A549 (cell line): ENCODE measurements around the gene BANP. TPM values are rescaled to one million over a fixed set of nuclear protein-coding genes. Genes with fewer than 3 reads are reported as not detected.
A peak's percentile ranks its signal among the peaks of the same experiment; 100 is the strongest.

Experiments
- ATAC-seq, 2 experiments: fragments of 200-7000 bp in 1 of 2; fragments of >200 bp in 1 of 2; cut with Nextera tagmentation in 1 of 2; cut with Tn5 transposase in 1 of 2; 3 replicates each; pipeline versions ENCODE4 v1.8.0 to v1.9.1; 2018 to 2020; ENCODE audit warnings: mild to moderate bottlenecking in 1 of 2, moderate library complexity in 1 of 2
- CTCF ChIA-PET: fragments of 300-600 bp; sonication (Branson Sonifier 250); formaldehyde crosslinking; extraction: SDS; loops from one replicate; lab custom pipeline; 2021; ENCODE audit warnings: antibody characterized with exemption, inconsistent platforms; lab: Yijun Ruan, JAX
- POLR2A ChIA-PET: fragments of 350-600 bp; formaldehyde crosslinking; extraction: SDS; loops from one replicate; lab custom pipeline; 2021; ENCODE audit warnings: antibody characterized with exemption, inconsistent platforms; lab: Yijun Ruan, JAX
- DNase-seq, 2 experiments: peaks; one replicate each; pipeline versions ENCODE4 v3.0.0 to v3.0.0-alpha.2; 2011 to 2016; ENCODE audit warnings: low read depth in 1 of 2, low spot score in 1 of 2
- FAIRE-seq: peaks from 2 replicates; lab custom pipeline; 2011; peaks lifted over from hg19 to GRCh38; lab: Jason Lieb, UNC
- H3K27ac ChIP-seq, 2 experiments: fragments of >200 bp; sonication (Bioruptor Twin); formaldehyde crosslinking; 3 replicates each; pipeline ENCODE4 v1.5.1; 2016 to 2017
- H3K4me1 ChIP-seq: fragments of >200 bp; sonication (Bioruptor Twin); formaldehyde crosslinking; 3 replicates; pipeline ENCODE4 v1.6.1; 2016
- H3K4me2 ChIP-seq: fragments of >200 bp; sonication (Bioruptor Twin); formaldehyde crosslinking; 3 replicates; pipeline ENCODE4 v1.6.1; 2016
- H3K4me3 ChIP-seq: fragments of >200 bp; sonication (Bioruptor Twin); formaldehyde crosslinking; 3 replicates; pipeline ENCODE4 v1.5.1; 2016
- H3K9me3 ChIP-seq: fragments of >200 bp; sonication (Bioruptor Twin); formaldehyde crosslinking; 3 replicates; pipeline ENCODE4 v1.6.1; 2016
- CEBPB ChIP-seq, 2 experiments: fragments of >200 bp in 1 of 2; sonication (Bioruptor Twin) in 1 of 2; formaldehyde crosslinking in 1 of 2; IDR thresholded peaks; 2 replicates each; pipeline ENCODE4 v1.6.1; 2012 to 2016
- CHD4 ChIP-seq: fragments of 200-600 bp; sonication (generic); IDR thresholded peaks from 2 replicates; pipeline ENCODE4 v1.6.1; 2016; ENCODE audit warnings: antibody characterized with exemption, mild to moderate bottlenecking, borderline replicate concordance
- FOSB ChIP-seq: fragments of 250-450 bp; sonication (Bioruptor Pico); IDR thresholded peaks from 2 replicates; pipeline ENCODE4 v1.5.0; 2020; ENCODE audit warnings: mild to moderate bottlenecking, moderate library complexity
- FOSL2 ChIP-seq, 2 experiments: fragments of 450-650 bp in 1 of 2; fragments of >200 bp in 1 of 2; sonication (Bioruptor Twin) in 1 of 2; formaldehyde crosslinking; IDR thresholded peaks; 2 replicates each; pipeline versions ENCODE4 v1.5.0 to v1.6.1; 2016 to 2020; ENCODE audit warnings: mild to moderate bottlenecking in 1 of 2, moderate library complexity in 1 of 2
- GATA3 ChIP-seq: IDR thresholded peaks from 2 replicates; pipeline ENCODE4 v1.6.1; 2012; ENCODE audit warnings: borderline replicate concordance
- HEYL ChIP-seq: fragments of 250-450 bp; sonication (Bioruptor Pico); IDR thresholded peaks from 2 replicates; pipeline ENCODE4 v1.8.0; 2021; ENCODE audit warnings: mild to moderate bottlenecking, moderate library complexity
- MAFK ChIP-seq: fragments of 450-650 bp; IDR thresholded peaks from 2 replicates; pipeline ENCODE4 v1.6.1; 2014; ENCODE audit not compliant: partially characterized antibody
- MAX ChIP-seq: IDR thresholded peaks from 2 replicates; pipeline ENCODE4 v1.6.1; 2012
- MAZ ChIP-seq: fragments of 150-350 bp; IDR thresholded peaks from 2 replicates; pipeline ENCODE4 v1.6.1; 2014; ENCODE audit warnings: antibody characterized with exemption, low read depth, low read length, borderline replicate concordance
- MYC ChIP-seq: IDR thresholded peaks from 2 replicates; pipeline ENCODE4 v1.6.1; 2012; ENCODE audit warnings: mild to moderate bottlenecking, inconsistent platforms, low read length, improper control_type of control experiment, borderline replicate concordance
- NR3C1 ChIP-seq: fragments of >200 bp; sonication (Bioruptor Twin); formaldehyde crosslinking; IDR thresholded peaks from 3 replicates; pipeline ENCODE4 v1.6.1; 2017
- PHF8 ChIP-seq: fragments of 200-600 bp; sonication (generic); IDR thresholded peaks from 2 replicates; pipeline ENCODE4 v1.6.1; 2016; ENCODE audit warnings: low read depth, mild to moderate bottlenecking, antibody characterized with exemption, moderate library complexity, borderline replicate concordance
- POLR2A ChIP-seq: IDR thresholded peaks from 2 replicates; pipeline ENCODE4 v1.6.1; 2012; ENCODE audit warnings: mild to moderate bottlenecking, low read length
- RAD21 ChIP-seq, 2 experiments: fragments of >200 bp in 1 of 2; sonication (Bioruptor Twin) in 1 of 2; formaldehyde crosslinking in 1 of 2; IDR thresholded peaks in 1 of 2; conservative IDR thresholded peaks in 1 of 2; 2 replicates in 1 of 2; 3 replicates in 1 of 2; pipeline ENCODE4 v1.6.1; 2012 to 2018; ENCODE audit warnings: inconsistent platforms in 1 of 2
- RCOR1 ChIP-seq: fragments of 150-350 bp; IDR thresholded peaks from 2 replicates; pipeline ENCODE4 v1.6.1; 2014; ENCODE audit warnings: antibody characterized with exemption, low read length, low read depth
- RNF2 ChIP-seq: fragments of 200-600 bp; sonication (generic); IDR thresholded peaks from 2 replicates; pipeline ENCODE4 v1.6.1; 2016; ENCODE audit warnings: low read depth, mild to moderate bottlenecking, antibody characterized with exemption, moderate library complexity, borderline replicate concordance
- TP53 ChIP-seq: fragments of 250-450 bp; sonication (Bioruptor Pico); IDR thresholded peaks from 2 replicates; pipeline ENCODE4 v1.5.0; 2021; ENCODE audit warnings: mild to moderate bottlenecking, moderate library complexity
- USF2 ChIP-seq: fragments of 450-650 bp; IDR thresholded peaks from 2 replicates; pipeline ENCODE4 v1.6.1; 2014; ENCODE audit warnings: antibody characterized with exemption
- ZC3H11A ChIP-seq: fragments of 450-650 bp; IDR thresholded peaks from 2 replicates; pipeline ENCODE4 v1.6.1; 2014; ENCODE audit warnings: antibody characterized with exemption, mild to moderate bottlenecking
- ZNF302 ChIP-seq: fragments of 250-450 bp; sonication (Bioruptor Pico); IDR thresholded peaks from 2 replicates; pipeline ENCODE4 v1.9.0; 2021; ENCODE audit warnings: inconsistent platforms, mild to moderate bottlenecking, moderate library complexity
- WGBS: methylation state at CpG from one replicate; pipeline ENCODE4 v1.1.6; 2017; ENCODE audit errors: missing lambda C conversion rate; 5-methylcytosine and 5-hydroxymethylcytosine counted together
- polyA plus RNA-seq, 4 experiments: library from polyadenylated mRNA; depleted of rRNA in 3 of 4; stranded (reverse); fragments of >200 nt; fragmentation: RNase III in 1 of 4; extraction: RNeasy Plus Mini Kit Qiagen cat#74134 plus additional on column Dnase treatment in 1 of 4; gene quantifications; 2 replicates in 3 of 4; 3 replicates in 1 of 4; pipeline ENCODE4 v1.2.3, GENCODE V29; 2011 to 2017
- TF ChIP-seq, protein P1 (sequence below): fragments of >200 bp; sonication (Bioruptor Twin); formaldehyde crosslinking; IDR thresholded peaks from 3 replicates; pipeline ENCODE4 v1.5.1; 2016
- TF ChIP-seq, protein P2 (sequence below): fragments of 250-450 bp; sonication (Bioruptor Pico); IDR thresholded peaks from 2 replicates; pipeline ENCODE4 v1.5.0; 2021; ENCODE audit warnings: mild to moderate bottlenecking, moderate library complexity, borderline replicate concordance

Gene BANP
- polyA plus RNA-seq, 2 of the 4 experiments (the other 2 are of a cell fraction), result 17.1 to 17.2 TPM

GRCh38 chr16:87956365-87957231 is 5.4 kb downstream of the BANP start:
- FAIRE-seq (no peak), DNase-seq (peak; percentile 32 to 57), ATAC-seq (peak; percentile 51 to 66; a peak in 3 of 6 replicates)
- 83% methylated on average over 29 of the region's 30 CpGs for WGBS
- CTCF ChIA-PET, result interaction anchor here (0.5 to 2.3 kb wide), 9 partner anchors 15 to 647 kb away, joined by 3 to 9 read pairs (median 5); no protein-coding TSS in a partner anchor
- Histone ChIP-seq H3K4me1 (peaks cover 25% of the 10 kb centered on the region), H3K27ac (no peak overlapping the region), H3K9me3 (no peaks in the 10 kb centered on the region), H3K4me3 (no peak overlapping the region), H3K4me2 (no peak overlapping the region)
- POLR2A ChIA-PET, result interaction anchor here (0.5 kb wide), 1 partner anchor 555 kb away, joined by 3 read pairs; no protein-coding TSS in a partner anchor
- TF ChIP-seq FOSL2 (IDR thresholded peaks at IDR 0.05) (no peak), FOSL2 (CRISPR knock-in tag; IDR thresholded peaks at IDR 0.05) (no peak), RAD21 (conservative IDR thresholded peaks at IDR 0.05 in 1 of 2, IDR thresholded peaks at IDR 0.05 in 1 of 2) (peak in 1 of 2 experiments; percentile 53; a peak in 2 of 5 replicates)
- TF ChIP-seq, protein P1, sequence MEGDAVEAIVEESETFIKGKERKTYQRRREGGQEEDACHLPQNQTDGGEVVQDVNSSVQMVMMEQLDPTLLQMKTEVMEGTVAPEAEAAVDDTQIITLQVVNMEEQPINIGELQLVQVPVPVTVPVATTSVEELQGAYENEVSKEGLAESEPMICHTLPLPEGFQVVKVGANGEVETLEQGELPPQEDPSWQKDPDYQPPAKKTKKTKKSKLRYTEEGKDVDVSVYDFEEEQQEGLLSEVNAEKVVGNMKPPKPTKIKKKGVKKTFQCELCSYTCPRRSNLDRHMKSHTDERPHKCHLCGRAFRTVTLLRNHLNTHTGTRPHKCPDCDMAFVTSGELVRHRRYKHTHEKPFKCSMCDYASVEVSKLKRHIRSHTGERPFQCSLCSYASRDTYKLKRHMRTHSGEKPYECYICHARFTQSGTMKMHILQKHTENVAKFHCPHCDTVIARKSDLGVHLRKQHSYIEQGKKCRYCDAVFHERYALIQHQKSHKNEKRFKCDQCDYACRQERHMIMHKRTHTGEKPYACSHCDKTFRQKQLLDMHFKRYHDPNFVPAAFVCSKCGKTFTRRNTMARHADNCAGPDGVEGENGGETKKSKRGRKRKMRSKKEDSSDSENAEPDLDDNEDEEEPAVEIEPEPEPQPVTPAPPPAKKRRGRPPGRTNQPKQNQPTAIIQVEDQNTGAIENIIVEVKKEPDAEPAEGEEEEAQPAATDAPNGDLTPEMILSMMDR, result 0 out of 3 replicates have a peak, but pooled peaks have one; percentile 14

DNA sequence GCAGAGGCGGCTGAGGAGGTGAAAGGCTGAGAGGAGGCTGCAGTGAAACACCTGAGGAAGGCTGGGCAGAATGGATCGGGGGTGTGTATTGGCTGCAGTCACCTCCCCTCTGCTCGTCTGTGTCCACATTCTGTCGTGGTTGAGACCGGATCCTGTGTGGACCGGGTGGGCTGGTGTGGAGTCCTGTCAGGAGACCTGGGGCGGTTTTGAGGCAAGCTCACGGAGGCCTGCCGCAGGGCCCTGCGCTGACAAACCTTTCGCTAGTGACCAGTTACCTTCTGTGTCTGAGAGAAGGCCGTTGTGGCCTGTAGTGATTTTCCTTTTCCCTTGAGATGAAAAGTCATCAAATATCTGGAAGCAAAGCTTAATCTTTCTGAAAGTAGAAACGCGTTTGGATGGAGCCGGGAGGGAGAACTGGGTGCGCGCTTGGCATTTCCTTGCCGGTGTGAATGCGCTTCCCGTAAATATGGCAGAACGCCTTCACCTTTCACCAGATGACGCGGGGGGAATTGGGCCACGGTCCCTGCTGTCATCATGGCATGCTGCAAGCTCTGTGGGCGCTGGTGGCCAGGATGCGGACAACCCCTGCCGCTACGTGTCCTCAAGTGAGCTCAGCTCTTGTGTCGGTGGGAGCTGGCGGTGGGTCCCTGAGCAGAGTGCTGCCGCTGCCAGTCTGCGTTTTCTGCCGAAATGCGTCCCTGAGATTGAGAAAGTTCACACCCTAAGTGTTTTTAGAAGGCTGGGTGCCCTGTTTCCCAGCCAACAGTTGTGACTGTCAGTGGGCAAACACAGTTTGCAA is 6.3 kb downstream of the BANP start:
- TF ChIP-seq PHF8 (no peak), GATA3 (no peak), MAX (no peak), ZNF302 (no peak), FOSB (CRISPR knock-in tag) (no peak), HEYL (CRISPR knock-in tag) (no peak), ZC3H11A (no peak), RCOR1 (no peak), MAFK (no peak), TP53 (CRISPR knock-in tag) (no peak), POLR2A (no peak), USF2 (no peak), MAZ (no peak), RNF2 (no peak), NR3C1 (no peak), MYC (no peak), CEBPB (IDR thresholded peaks at IDR 0.05) (no peak), CHD4 (no peak)
- TF ChIP-seq, protein P2, sequence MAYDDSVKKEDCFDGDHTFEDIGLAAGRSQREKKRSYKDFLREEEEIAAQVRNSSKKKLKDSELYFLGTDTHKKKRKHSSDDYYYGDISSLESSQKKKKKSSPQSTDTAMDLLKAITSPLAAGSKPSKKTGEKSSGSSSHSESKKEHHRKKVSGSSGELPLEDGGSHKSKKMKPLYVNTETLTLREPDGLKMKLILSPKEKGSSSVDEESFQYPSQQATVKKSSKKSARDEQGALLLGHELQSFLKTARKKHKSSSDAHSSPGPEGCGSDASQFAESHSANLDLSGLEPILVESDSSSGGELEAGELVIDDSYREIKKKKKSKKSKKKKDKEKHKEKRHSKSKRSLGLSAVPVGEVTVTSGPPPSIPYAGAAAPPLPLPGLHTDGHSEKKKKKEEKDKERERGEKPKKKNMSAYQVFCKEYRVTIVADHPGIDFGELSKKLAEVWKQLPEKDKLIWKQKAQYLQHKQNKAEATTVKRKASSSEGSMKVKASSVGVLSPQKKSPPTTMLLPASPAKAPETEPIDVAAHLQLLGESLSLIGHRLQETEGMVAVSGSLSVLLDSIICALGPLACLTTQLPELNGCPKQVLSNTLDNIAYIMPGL, result no peak
- TF ChIP-seq, protein P1, result no peak
- TF ChIP-seq, all 56 proteins: peak for 0
- ChIA-PET CTCF (interaction anchor here (0.5 to 2.3 kb wide), 7 partner anchors 14 to 646 kb away, joined by 3 to 9 read pairs (median 5); no protein-coding TSS in a partner anchor), POLR2A (interaction anchor here (0.5 kb wide), 1 partner anchor 556 kb away, joined by 3 read pairs; no protein-coding TSS in a partner anchor)
- ATAC-seq (no peak), DNase-seq (no peak), FAIRE-seq (no peak)
- H3K4me1 ChIP-seq, result peaks cover 22% of the 10 kb centered on the region
- WGBS, result 94% methylated on average over 34 of the region's 34 CpGs
- no peak overlapping the region for H3K4me3 ChIP-seq
- H3K9me3 ChIP-seq, result no peaks in the 10 kb centered on the region
- H3K27ac ChIP-seq, result no peak overlapping the region
- H3K4me2 ChIP-seq, result no peak overlapping the region
